GM19455 (cell line): ENCODE data around the gene MARCHF6.
"Not testable (repeated sequence)": the region's sequence is repeated elsewhere in the genome, so short reads cannot be mapped to it uniquely, and the experiment has no call there.

Source experiments
- ATAC-seq: cut with Tn5 transposase; IDR thresholded peaks from one replicate; pipeline ENCODE4 v1.9.1; 2021; ENCODE audit not compliant: unreplicated experiment

The MARCHF6 gene

GRCh38 chr5:10374046-10375022 is 20.8 kb downstream of the MARCHF6 start:
- ATAC-seq, result no peak

- not testable (repeated sequence) for ATAC-seq
Observed at GRCh38 chr5:10375146-10375545, 21.7 kb downstream of the MARCHF6 start.

- no peak for ATAC-seq
Observed at GRCh38 chr5:10376544-10376943, 23.0 kb downstream of the MARCHF6 start.

- no peak for ATAC-seq
Observed at GRCh38 chr5:10377081-10377480, 23.6 kb downstream of the MARCHF6 start.

- ATAC-seq, result no peak
Observed at GRCh38 chr5:10381803-10382202, 28.3 kb downstream of the MARCHF6 start.

DNA sequence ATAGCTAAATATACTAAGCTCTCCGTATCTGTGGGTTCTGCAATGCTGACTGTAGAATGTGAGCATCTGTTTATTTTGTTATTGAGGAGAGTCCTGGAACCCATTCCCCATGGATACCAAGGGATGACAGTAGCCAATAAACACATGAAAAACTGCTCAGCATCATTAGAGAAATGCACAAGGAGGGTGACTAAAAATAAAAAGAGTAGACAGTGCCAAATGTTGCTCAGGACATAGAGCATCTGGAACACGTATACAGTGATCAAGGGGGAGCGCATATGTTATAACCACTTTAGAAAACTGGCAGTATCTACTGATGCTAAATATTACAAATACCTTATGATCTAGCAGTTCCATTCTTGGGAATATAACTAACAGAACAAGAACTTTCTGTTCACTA is 31.0 kb downstream of the MARCHF6 start:
- no peak for ATAC-seq

- ATAC-seq, result no peak
Observed at GRCh38 chr5:10387690-10388089, 34.2 kb downstream of the MARCHF6 start.

DNA sequence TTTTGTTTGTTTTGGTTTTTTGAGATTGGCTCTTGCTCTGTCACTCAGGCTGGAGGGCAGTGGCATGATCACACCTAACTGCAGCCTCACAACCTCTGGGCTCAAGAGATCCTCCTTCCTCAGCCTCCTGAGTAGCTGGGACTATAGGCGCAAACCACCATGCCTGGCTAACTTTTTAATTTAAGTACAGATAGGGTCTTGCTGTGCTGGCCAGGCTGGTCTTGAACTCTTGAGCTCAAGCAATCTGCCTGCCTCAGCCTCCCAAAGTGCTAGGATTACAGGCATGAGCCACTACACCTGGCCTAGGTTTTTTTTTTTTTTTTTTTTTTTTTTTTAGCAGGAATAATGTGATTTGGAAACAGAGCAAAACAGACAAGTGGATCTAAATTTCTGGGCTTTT is 37.6 kb downstream of the MARCHF6 start:
- no peak for ATAC-seq

- ATAC-seq, result not testable (repeated sequence)
Observed at GRCh38 chr5:10392567-10393328, 39.3 kb downstream of the MARCHF6 start.

GRCh38 chr5:10393491-10393890 is 40.0 kb downstream of the MARCHF6 start:
- no peak for ATAC-seq

- no peak for ATAC-seq
Observed at GRCh38 chr5:10396552-10396951, 43.1 kb downstream of the MARCHF6 start.

- no peak for ATAC-seq
Observed at GRCh38 chr5:10399839-10400238, 46.3 kb downstream of the MARCHF6 start.

- ATAC-seq, result no peak
Observed at GRCh38 chr5:10400411-10400810, 46.9 kb downstream of the MARCHF6 start.

DNA sequence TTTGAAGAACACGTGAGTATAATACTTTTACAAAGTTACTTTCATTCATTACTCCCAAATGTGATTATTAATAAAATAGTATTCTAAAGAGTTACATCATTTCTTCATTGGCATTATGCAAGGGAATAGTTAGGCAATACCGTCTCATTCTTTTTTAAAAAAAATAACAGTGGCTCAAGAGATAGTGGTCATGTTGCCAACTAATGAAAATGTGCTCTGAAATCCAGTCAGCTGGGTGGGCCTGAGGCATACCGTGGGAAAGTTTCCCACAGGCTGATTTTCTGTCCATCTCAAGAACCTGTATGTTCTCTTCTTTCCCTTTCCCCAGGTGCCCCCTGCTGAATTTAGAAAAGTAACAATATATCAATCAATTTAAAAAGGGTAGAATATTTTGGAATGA is 47.3 kb downstream of the MARCHF6 start:
- ATAC-seq, result no peak

- no peak for ATAC-seq
Observed at GRCh38 chr5:10401498-10401897, 48.0 kb downstream of the MARCHF6 start.
